WERI-Rb-1 (cell line): Measurements from ENCODE around the gene SLC47A2.

Source experiments
- DNase-seq: peaks from one replicate; pipeline ENCODE4 v3.0.0-alpha.2; 2020
- H3K27ac ChIP-seq: fragments of 250-450 bp; sonication (Bioruptor Pico); 2 replicates; pipeline ENCODE4 v1.5.1; 2020; ENCODE audit warnings: mild to moderate bottlenecking, moderate library complexity
- H3K27me3 ChIP-seq: fragments of 250-450 bp; sonication (Bioruptor Pico); 2 replicates; pipeline ENCODE4 v1.5.1; 2021; ENCODE audit warnings: mild to moderate bottlenecking, low read depth, moderate library complexity; ENCODE audit not compliant: insufficient read depth, severe bottlenecking
- H3K36me3 ChIP-seq: fragments of 250-450 bp; sonication (Bioruptor Pico); 2 replicates; pipeline ENCODE4 v1.5.1; 2020; ENCODE audit warnings: mild to moderate bottlenecking, moderate library complexity
- H3K4me3 ChIP-seq: 2 replicates; pipeline ENCODE4 v1.5.1; 2011; ENCODE audit warnings: low read depth, mild to moderate bottlenecking, control low read depth, low read length
- H3K9me3 ChIP-seq: fragments of 250-450 bp; sonication (Bioruptor Pico); 2 replicates; pipeline ENCODE4 v1.5.1; 2021; ENCODE audit warnings: mild to moderate bottlenecking, moderate library complexity; ENCODE audit not compliant: severe bottlenecking
- CTCF ChIP-seq: IDR thresholded peaks from 2 replicates; pipeline ENCODE4 v1.5.1; 2011; ENCODE audit warnings: low read depth, mild to moderate bottlenecking, control low read depth, inconsistent platforms, low read length

The SLC47A2 gene

GRCh38 chr17:19645734-19646201 is 70.6 kb downstream of the SLC47A2 start:
- peak; percentile 68 for DNase-seq
- Histone ChIP-seq H3K4me3 (no peak overlapping the region), H3K27me3 (no peaks in the 10 kb centered on the region), H3K27ac (no peak overlapping the region), H3K36me3 (no peaks in the 10 kb centered on the region), H3K9me3 (no peaks in the 10 kb centered on the region)
- TF ChIP-seq CTCF: peak; percentile 67

DNA sequence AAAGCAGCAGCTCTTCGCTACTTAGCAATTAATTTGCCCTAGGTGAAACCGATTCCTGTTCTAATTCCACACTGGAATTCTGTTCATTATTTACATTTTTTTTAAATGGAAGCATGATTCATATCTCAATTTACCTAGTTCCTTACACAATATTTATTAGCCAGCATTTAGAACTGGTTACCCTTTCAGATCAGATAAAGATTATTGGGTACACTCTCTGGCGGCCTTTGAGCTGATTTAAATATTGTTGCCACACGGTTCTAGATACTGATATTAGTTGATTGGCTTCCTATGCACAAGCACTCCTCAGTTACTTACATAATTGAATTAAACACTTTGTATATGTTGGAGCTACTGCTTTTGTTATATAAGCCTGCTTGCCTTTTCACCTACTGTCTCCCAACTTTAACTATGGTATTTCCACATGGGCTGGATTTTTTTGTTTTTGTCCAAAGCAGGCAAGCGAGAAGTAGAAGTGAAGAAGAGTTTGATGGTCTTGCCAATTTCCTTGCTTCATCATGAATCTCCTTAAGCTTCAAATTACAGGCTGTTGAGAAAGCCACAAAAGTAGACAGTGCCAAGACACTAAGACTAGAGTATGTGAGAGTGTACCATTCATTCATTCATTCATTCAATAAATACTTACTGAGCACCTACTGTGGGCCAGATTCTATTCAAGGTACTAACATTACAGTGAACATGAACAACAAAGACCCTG is 71.7 kb downstream of the SLC47A2 start:
- TF ChIP-seq CTCF: no peak
- H3K27ac ChIP-seq: no peak overlapping the region
- no peak for DNase-seq
- no peaks in the 10 kb centered on the region for H3K27me3 ChIP-seq
- H3K9me3 ChIP-seq: no peaks in the 10 kb centered on the region
- H3K4me3 ChIP-seq: no peak overlapping the region
- no peaks in the 10 kb centered on the region for H3K36me3 ChIP-seq

- no peaks in the 10 kb centered on the region for H3K9me3 ChIP-seq
- peak; percentile 50 for DNase-seq
- no peaks in the 10 kb centered on the region for H3K27me3 ChIP-seq
- H3K27ac ChIP-seq: no peak overlapping the region
- H3K36me3 ChIP-seq: no peaks in the 10 kb centered on the region
- no peak overlapping the region for H3K4me3 ChIP-seq
- no peak for TF ChIP-seq CTCF
These were observed 74.0 kb downstream of the SLC47A2 start for GRCh38 chr17:19642373-19642893.

DNA sequence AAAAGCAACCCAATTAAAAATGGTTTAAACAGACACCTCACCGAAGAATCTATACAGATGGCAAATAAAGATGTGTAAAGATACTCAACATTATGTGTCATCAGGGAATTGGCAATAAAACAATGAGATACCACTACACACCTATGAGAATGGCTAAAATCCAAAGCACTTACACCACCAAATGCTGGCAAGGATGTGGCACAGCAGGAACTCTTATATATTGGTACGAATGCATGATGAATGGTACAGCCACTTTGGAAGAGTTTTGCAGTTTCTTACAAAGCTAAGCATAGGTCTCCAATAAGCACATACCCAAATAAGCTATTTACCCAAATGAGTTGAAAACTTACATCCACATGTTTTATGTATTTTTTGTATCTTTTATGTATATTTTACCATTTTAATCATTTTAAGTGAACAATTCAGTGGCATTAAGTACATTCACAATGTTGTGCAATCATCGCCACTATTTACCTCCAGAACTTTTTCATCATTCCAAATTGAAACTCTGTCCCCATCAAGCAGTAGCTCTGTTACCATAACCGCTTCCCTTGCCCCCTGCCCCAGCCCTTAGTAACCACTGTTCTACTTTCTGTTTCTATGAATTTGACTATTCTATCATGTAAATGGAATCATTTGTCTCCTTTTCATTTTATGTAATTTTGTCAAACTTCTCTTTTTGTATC is 74.6 kb downstream of the SLC47A2 start:
- H3K27me3 ChIP-seq: no peaks in the 10 kb centered on the region
- H3K27ac ChIP-seq: no peak overlapping the region
- TF ChIP-seq CTCF: no peak
- H3K36me3 ChIP-seq: no peaks in the 10 kb centered on the region
- no peak overlapping the region for H3K4me3 ChIP-seq
- no peak for DNase-seq
- no peaks in the 10 kb centered on the region for H3K9me3 ChIP-seq

DNA sequence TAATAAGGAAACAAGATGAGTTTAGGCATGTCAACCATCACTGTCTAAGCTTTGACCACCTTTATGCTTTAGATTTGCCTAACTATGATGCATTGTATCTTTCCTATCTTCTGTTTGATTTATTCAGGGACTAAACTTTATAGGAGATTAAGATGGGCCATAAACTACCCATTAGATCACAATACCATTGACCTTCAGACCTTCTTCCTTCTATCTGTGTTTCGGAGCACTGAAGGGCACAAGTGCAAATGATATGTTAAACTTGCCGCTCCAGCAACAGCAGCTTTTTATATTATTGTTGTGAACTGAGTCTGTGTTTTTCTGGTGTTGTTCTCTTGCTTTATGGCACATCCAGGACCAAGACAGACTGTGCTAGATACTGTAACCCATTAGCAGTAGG is 84.5 kb downstream of the SLC47A2 start:
- Histone ChIP-seq H3K9me3 (no peaks in the 10 kb centered on the region), H3K36me3 (no peaks in the 10 kb centered on the region), H3K27ac (no peak overlapping the region), H3K4me3 (no peak overlapping the region), H3K27me3 (no peaks in the 10 kb centered on the region)
- no peak for DNase-seq
- TF ChIP-seq CTCF: no peak
